ENCODE results near the gene SCRT2.
"Not testable (repeated sequence)": the region's sequence is repeated elsewhere in the genome, so short reads cannot be mapped to it uniquely, and the experiment has no call there.

Gene SCRT2

DNA sequence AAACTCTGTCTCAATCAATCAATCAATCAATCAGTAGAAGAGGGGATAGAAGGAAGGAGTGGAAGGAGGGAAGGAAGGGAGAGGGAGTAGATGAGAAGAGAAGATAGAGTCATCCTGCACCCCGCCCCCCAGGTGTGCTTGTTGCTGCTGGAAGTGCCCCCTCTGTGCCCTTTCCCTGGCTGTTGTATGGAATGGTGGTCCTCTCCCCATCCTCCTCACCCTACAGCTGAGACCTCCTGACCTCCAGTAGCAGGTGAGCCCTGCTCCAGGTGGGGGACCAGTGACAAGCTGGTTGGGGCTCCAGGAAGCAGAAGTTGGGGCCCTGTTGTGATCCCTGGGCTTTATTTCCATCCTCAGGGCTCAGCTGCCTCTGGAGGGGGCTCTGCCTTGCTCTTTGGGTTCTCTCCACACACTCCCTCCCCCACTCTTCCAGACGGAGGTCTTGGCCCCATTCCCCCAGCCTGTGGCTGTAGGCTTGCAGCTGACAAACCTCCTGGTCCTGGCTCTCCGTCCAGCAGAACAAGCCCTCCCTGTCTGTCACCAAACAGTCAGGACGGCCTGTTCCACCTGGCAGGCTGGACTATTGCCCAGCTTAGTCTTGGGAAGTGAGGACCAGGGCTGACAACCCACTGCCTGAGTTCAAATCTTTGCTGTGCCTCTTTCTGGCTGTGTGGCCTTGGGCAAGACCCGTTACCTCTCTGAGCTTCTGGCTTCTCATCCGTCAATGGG lies 26.0 kb upstream of the SCRT2 start:
- DNase-seq (ENCODE audit: low read depth in 2 of 2): no peak

GRCh38 chr20:699811-700338 lies 24.3 kb upstream of the SCRT2 start:
- DNase-seq (ENCODE audit: low read depth in 2 of 2): no peak

- DNase-seq (ENCODE audit: low read depth in 2 of 2): no peak
Measured at GRCh38 chr20:699342-699741, 23.7 kb upstream of the SCRT2 start.

GRCh38 chr20:698276-698675 lies 22.7 kb upstream of the SCRT2 start:
- DNase-seq (ENCODE audit: low read depth in 2 of 2): no peak

- DNase-seq (ENCODE audit: low read depth in 2 of 2): no peak
Measured at GRCh38 chr20:697826-698225, 22.2 kb upstream of the SCRT2 start.

DNA sequence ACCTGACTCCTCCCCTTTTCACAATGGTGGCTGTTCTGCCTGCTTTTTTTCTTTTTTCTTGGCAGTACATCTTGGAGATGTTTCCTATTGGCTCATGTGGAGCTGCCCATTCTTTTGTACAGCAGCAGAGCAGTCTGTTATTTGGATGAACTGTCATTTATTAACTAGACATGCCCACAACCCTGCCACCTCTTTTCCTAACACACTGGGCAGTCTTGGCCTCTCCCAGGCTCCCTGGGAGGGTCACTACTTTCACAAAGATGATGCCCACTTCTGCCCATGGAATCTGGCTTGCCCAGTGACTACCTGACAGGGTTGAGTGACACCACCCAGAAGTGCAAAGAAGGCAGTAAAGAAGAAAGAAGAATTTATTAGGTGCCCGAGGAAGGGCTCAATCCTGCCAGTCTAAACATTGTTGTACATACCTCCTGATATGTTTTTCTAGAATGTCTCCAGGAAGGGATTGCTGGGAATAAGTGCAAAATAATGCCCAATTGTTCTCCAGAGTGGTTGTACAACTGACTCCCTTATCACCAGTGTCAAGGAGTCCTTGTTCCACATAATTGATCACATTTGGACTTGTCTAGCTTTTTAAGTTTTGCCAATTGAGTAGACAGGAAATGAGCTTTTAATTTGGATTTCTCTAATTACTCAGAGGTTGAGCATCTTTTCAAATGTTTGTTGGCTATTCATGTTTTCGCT lies 19.7 kb upstream of the SCRT2 start:
- DNase-seq (ENCODE audit: low read depth in 2 of 2): no peak

DNA sequence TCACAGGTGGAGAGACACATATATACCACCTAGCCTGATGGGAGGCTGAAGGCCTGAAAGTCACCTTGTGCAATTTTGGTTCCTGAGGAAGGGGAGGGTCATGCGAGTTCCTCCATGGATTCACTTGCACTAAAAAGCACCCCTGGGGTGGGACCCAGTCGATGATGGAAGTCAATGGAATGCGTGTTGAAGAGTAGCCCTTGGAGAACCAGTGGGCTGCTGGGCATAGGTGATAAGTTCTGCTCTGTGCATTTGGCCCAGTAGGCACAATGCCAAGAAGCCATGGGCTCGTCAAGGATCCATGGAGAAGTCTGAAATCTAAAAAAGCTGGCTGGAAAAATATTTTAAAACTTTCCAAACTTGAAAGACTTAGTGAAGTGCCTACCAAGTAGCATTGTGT lies 18.9 kb upstream of the SCRT2 start:
- DNase-seq (ENCODE audit: low read depth in 2 of 2): no peak

- not testable (repeated sequence) for DNase-seq (ENCODE audit: low read depth in 2 of 2)
Measured at GRCh38 chr20:693786-694185, 18.2 kb upstream of the SCRT2 start.

- no peak for DNase-seq (ENCODE audit: low read depth in 2 of 2)
Measured at GRCh38 chr20:692044-692443, 16.4 kb upstream of the SCRT2 start.

DNA sequence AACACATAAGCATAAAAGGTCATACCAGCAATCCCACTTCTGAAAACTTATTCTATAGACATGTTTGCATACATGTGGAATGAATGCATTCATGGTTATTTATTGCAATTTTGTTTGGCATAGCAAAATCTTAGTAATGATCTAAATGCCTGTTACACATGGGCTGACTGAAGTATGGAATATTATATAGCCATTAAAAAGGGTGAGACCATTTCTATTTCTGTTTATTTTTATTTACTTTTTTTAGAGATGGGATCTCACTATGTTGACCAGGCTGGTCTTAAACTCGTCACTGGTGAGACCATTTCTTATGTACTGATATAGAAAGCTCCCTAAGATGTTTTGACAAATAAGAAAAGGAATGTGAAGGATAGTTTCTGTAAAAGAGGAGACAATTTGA lies 14.3 kb upstream of the SCRT2 start:
- DNase-seq (ENCODE audit: low read depth in 2 of 2): no peak

DNA sequence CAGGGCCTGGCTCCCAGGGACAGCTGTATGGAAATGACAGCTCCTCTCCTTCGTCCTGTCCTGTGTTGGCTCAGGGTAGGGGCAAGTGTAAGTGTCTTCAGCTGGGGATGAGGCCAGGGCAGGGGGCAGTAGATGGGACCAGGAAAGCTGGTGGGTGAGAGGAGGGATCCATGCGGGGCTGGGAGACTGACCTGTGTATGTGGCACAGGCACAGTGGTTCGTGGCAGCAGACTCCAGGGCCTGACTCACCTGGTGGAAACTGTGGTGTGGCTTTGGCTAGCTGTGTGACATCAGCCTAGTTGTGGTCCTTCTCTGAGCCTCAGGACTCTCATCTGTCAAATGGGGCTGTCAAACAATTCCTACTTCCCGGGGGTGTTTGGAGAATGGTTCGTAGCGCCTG lies 13.7 kb upstream of the SCRT2 start:
- no peak for DNase-seq (ENCODE audit: low read depth in 2 of 2)

- no peak for DNase-seq (ENCODE audit: low read depth in 2 of 2)
Measured at GRCh38 chr20:688809-689212, 13.2 kb upstream of the SCRT2 start.

DNA sequence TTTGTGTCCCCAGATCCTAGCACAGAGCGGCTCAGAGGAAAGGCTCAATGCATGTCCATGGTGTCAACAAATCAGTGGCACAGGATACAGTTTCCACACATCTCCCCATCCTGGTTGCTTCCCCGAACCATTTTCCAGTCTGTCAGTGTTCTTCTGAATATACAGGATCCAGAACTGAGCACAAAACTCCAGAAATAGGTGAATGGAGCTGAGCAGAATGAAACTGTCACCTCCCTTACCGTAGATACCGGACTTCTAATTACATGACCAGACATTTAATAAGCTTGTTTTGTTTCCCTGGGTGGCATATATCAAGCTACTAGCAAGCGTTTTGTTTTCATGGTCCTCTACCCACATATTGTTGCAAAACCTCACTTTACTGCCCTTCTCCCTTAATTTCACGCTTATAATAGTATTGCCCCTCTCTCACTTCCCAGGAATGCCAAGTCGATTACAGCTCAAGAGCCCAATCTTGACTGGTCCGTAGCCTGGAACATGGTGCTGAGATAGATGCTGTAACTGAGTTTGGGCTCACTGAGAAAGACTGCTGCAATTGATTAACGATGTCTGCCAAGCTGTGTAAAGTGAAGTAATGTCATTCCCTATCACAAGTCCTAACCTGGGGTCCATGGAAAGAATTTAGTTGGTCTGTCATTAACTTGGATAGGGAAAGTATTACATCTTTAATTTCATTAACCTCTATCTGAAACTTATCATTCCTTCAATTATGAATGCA lies 12.0 kb upstream of the SCRT2 start:
- no peak for DNase-seq (ENCODE audit: low read depth in 2 of 2)

DNA sequence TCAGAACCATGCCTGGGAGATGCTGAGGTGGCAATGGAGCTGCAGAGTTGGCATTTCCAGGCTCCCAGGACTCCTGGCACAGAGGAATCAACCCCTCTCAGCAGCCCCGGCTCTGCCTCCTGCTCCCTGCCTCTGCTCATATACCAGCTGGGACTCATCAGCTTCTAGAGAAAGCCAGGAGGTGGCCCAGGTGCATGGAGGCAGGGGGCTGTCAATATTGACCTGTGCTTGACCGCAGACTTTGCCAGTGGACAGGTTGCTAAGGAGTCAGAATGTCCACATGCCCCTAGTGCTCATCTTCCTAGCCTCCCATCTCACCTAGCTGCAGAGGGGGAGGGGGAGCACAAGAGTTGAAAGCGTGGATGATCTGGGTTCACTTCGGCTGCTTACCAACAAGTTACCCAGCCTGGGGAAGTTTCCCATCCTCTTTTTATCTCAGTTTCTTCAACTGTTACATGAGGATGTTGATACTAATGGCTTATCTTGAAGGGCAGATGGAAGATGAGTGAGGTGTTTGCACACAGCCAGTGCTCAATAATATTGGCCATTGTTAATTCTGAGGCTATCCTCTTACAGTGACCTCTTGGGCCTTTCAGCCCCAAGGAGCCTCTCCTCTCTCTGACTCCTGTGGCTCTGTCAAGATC lies 9.2 kb upstream of the SCRT2 start:
- DNase-seq (ENCODE audit: low read depth in 2 of 2): no peak

DNA sequence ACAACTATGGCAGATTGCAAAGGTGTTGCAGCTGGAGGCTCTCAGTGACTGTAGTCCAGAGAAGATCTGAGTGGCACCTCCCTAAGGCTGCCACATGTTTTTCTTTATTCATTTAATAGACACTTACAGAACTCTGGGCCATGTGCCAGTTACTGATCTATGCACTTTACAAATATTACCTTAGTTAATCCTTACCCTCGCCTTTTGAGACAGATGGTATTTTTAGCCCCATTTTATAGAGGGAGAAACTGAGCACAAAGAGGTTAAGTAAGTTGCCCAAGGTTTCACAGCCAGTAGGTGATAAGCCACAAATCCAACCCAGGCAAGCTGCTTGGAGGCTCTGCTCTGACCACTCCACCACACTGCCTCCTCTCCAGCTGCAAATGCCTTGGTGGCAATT lies 6.5 kb upstream of the SCRT2 start:
- no peak for DNase-seq (ENCODE audit: low read depth in 2 of 2)

GRCh38 chr20:680638-681187 lies 5.1 kb upstream of the SCRT2 start:
- DNase-seq (ENCODE audit: low read depth in 2 of 2): no peak

DNA sequence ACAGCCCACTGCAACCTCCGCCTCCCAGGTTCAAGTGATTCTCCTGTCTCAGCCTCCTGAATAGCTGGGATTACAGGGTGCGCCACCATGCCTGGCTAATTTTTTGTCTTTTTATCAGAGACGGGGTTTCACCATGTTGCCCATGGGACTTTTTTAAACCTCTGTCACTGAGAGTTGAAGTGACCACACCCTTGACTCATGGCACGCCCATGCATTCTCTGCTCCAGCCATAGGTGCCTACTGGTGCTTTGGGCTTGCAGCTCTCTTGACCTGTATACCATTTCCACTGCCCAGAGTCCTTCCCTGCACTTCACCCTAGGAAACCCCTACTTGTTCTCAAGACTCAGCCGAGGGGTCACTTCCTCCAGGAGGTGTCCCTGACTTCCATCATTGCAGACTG lies 2.4 kb upstream of the SCRT2 start:
- DNase-seq (ENCODE audit: low read depth in 2 of 2): no peak

DNA sequence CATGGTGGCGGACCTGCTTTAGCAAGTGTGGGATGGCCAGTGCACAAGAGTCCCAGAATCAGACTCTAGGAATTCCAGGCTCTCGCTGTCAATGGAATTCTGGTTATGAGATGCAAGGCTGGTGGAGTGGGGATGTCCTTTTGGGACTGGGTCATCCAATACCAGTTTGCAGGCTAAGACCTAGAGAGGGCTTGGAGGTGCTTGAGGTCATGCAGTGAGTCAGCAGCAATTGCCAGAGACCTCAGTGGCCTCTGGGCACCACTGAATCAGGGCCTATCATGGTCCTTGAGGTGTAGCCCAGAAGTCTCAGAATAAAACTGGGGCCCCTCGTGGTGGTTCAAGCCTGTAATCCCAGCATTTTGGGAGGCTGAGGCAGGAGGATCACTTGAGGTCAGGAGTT lies 1.4 kb upstream of the SCRT2 start:
- no peak for DNase-seq (ENCODE audit: low read depth in 2 of 2)

DNA sequence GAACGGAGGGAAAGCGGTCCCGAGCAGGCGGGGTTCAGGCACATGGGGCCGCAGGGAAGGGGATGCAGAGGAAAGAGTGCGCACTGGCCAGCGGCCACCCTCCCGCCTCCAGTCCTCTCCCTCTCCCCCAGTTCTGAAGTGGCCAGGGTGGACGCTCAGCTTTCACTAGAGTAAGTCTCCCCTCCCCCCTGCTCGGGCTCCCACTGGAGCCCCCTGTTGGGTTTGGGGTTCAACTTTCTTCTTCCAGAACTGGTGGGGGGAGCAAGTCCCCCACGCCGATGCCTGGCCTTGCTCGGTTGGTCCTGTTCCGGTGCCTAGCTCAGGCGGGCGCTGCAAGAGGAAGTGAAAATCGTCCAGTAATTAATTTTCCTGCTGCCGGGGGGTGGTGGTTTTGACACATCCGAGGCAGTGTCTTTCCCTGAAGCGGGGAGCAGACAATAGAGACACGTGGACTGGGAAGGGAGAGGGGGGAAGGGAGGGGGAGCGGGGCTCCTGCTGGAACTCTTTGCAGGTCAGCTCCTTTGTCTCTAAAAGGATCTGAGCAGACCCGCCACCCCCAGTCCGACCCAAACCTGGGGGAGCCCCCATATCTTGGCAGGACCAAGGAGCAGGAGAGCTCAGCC lies 824 bp upstream of the SCRT2 start:
- no peak for DNase-seq (ENCODE audit: low read depth in 2 of 2)

DNA sequence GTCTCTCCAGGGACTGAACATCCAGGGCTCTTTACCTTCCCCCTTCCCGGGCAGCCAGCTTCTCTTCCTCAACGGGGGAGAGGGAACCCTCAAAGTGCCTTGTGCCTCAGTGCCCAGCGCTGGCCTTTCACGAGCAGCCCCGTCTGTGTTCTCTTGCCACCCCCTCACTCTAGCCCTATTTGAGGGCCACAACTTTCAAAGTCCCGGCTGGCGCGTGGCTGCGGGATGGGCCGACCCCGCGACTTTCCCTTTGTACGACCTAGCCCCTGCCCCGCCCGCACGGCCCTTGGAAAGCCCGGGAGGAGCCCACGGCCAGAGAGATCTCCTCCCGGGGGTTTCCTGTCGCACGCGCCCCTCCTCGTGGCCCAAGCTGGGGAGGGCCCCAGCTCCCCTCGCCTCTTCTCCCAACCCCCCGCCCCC lies 559 bp downstream of the SCRT2 start:
- DNase-seq (ENCODE audit: low read depth in 2 of 2): no peak

GRCh38 chr20:673603-674001 lies 2.0 kb downstream of the SCRT2 start:
- no peak for DNase-seq (ENCODE audit: low read depth in 2 of 2)

All from stimulated activated CD8-positive, alpha-beta memory T cell treated with anti-CD3 and anti-CD28 coated beads, Interleukin-15, amount 100 ng/mL, for 4 hours (primary cell).